ENCODE measurements around the gene GNL1.

Gene GNL1

DNA sequence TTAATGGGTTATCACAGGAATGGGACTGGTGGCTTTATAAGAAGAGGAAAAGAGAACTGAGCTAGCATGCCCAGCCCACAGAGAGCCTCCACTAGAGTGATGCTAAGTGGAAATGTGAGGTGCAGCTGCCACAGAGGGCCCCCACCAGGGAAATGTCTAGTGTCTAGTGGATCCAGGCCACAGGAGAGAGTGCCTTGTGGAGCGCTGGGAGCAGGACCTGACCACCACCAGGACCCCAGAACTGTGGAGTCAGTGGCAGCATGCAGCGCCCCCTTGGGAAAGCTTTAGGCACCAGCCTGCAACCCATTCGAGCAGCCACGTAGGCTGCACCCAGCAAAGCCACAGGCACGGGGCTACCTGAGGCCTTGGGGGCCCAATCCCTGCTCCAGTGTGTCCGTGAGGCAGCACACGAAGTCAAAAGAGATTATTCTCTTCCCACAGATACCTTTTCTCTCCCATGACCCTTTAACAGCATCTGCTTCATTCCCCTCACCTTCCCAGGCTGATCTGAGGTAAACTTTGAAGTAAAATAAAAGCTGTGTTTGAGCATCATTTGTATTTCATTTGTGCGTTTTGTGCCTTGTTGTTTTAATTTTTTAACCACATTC is 62.5 kb downstream of the GNL1 start:
- H3K4me3 ChIP-seq (replicated peaks; ENCODE audit: low read depth, low read length): no peak overlapping the region
- TF ChIP-seq, protein P1, sequence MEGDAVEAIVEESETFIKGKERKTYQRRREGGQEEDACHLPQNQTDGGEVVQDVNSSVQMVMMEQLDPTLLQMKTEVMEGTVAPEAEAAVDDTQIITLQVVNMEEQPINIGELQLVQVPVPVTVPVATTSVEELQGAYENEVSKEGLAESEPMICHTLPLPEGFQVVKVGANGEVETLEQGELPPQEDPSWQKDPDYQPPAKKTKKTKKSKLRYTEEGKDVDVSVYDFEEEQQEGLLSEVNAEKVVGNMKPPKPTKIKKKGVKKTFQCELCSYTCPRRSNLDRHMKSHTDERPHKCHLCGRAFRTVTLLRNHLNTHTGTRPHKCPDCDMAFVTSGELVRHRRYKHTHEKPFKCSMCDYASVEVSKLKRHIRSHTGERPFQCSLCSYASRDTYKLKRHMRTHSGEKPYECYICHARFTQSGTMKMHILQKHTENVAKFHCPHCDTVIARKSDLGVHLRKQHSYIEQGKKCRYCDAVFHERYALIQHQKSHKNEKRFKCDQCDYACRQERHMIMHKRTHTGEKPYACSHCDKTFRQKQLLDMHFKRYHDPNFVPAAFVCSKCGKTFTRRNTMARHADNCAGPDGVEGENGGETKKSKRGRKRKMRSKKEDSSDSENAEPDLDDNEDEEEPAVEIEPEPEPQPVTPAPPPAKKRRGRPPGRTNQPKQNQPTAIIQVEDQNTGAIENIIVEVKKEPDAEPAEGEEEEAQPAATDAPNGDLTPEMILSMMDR (IDR thresholded peaks at IDR 0.05; ENCODE audit: low read length, missing control alignments): peak; percentile 18
- DNase-seq (ENCODE audit: low read depth): no peak

DNA sequence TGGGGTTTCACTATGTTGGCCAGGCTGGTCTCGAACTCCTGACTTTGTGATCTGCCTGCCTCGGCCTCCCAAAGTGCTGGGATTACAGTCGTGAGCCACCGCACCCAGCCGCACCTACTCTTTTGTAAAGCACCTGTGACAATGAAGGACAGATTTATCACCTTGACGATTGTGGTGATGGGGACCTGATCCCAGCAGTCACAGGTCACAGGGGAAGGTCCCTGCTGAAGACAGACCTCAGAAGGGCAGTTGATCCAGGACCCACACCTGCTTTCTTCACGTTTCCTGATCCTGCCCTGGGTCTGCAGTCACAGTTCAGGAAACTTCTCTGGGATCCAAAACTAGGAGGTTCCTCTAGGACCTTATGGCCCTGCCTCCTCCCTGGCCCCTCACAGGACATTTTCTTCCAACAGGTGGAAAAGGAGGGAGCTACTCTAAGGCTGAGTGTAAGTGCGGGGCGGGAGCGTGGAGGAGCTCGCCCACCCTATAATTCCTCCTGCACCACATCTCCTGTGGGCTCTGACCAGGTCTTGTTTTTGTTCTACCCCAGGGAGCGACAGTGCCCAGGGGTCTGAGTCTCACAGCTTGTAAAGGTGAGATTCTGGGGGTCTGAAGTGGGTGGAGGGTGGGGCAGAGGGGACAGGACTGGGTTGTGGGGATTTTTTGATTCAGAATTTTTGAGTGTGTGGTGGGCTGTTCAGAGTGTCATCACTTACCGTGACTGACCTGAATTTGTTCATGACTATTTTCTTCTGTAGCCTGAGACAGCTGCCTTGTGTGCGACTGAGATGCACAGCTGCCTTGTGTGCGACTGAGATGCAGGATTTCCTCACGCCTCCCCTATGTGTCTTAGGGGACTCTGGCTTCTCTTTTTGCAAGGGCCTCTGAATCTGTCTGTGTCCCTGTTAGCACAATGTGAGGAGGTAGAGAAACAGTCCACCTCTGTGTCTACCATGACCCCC is 64.0 kb downstream of the GNL1 start:
- DNase-seq (ENCODE audit: low read depth): no peak
- TF ChIP-seq, protein P1 (IDR thresholded peaks at IDR 0.05; ENCODE audit: low read length, missing control alignments): no peak
- no peak overlapping the region for H3K4me3 ChIP-seq (replicated peaks; ENCODE audit: low read depth, low read length)
